ENCODE data around the gene UBE2D2.
"Not testable (repeated sequence)": the region's sequence is repeated elsewhere in the genome, so short reads cannot be mapped to it uniquely, and the experiment has no call there.

The UBE2D2 gene

GRCh38 chr5:139546593-139546992, 14.5 kb upstream of the UBE2D2 start:
- in situ Hi-C loops (cut with MboI; ENCODE audit: low sequenced_read_pairs): not testable (repeated sequence)

- in situ Hi-C loops (cut with MboI; ENCODE audit: low sequenced_read_pairs): no loop called here
Observed at GRCh38 chr5:139549162-139549894, 11.8 kb upstream of the UBE2D2 start.

DNA sequence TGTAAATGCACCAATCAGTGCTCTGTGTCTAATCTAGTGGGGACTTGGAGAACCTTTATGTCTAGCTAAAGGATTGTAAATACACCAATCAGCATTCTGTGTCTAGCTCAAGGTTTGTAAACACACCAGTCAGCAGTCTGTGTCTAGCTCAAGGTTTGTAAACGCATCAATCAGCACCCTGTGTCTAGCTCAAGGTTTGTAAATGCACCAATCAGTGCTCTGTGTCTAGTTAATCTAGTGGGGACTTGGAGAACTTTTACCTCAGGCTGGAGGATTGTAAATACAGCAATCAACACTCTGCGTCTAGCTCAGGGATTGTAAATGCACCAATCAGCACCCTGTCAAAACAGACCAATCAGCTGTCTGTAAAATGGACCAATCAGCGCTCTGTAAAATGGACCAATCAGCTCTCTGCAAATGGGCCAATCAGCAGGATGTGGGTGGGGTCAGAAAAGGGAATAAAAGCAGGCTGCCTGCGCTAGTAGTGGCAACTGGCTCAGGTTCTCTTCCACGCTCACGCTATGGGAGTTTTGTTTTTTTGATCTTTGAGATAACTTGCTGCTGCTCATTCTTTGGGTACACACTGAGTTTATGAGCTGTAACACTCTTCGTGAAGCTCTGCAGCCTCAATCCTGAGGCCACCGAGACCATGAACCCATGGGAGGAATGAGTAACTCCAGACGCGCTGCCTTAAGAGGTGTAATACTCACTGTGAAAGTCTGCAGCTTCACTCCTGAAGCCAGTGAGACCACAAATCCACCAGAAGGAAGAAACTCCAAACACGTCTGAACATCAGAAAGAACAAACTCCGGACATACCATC, 10.9 kb upstream of the UBE2D2 start:
- in situ Hi-C loops (cut with MboI; ENCODE audit: low sequenced_read_pairs): not testable (repeated sequence)

GRCh38 chr5:139551191-139551889, 9.8 kb upstream of the UBE2D2 start:
- in situ Hi-C loops (cut with MboI; ENCODE audit: low sequenced_read_pairs): no loop called here

GRCh38 chr5:139552893-139553575, 8.1 kb upstream of the UBE2D2 start:
- in situ Hi-C loops (cut with MboI; ENCODE audit: low sequenced_read_pairs): no loop called here

- in situ Hi-C loops (cut with MboI; ENCODE audit: low sequenced_read_pairs): no loop called here
Observed at GRCh38 chr5:139554264-139554663, 6.9 kb upstream of the UBE2D2 start.

DNA sequence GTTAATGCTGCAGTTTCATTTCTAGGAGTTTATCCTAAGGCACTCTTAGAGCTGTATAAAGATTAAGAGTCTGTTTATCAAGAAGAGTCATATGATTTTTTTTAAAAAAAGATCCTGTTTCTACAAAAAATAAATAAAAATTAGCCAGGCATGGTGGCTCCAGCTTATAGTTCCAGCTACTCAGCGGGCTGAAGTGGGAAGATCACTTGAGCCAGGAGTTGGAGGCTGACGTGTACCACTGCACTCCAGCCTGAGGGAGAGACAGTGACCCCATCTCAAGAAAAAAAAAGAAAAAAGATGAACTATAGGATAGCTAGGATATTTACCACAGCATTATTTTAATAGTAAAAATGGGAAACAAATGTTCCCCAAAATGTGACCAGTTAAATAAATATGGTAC, 3.3 kb upstream of the UBE2D2 start:
- in situ Hi-C loops (cut with MboI; ENCODE audit: low sequenced_read_pairs): no loop called here

DNA sequence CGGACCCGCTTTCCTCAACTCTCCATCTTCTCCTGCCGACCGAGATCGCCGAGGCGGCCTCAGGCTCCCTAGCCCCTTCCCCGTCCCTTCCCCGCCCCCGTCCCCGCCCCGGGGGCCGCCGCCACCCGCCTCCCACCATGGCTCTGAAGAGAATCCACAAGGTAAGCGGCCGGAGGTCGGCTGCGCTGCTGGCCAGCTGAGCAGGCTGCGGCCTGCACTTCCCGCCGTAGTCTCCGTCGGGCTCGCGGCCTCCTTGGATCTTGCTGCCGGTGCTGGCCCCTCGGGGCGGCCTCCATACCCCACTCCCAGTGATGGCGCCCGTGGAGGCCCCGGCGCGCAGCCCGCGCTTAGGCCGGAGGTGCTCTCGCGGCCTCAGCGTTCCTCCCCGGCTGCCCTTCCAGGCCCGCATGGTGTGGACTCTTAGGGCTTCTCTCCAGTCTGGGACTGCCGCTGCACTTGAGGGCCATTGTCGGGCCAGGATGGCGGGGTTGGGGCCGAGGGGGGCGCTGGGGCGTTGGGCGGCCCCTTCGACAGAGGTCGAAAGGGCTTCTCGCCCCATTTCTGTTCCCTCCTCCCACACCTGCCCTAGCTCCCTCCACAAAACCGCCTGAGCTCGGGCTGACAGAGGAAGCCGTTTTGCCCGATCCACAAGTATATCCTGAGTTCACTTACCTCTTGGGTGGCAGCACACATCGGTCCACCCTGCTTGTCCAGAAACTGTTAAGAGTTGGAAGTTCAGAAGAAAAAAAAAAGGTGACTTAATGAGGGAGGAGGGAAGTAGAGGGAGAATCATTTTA, 714 bp downstream of the UBE2D2 start:
- in situ Hi-C loops (cut with MboI; ENCODE audit: low sequenced_read_pairs): no loop called here

- in situ Hi-C loops (cut with MboI; ENCODE audit: low sequenced_read_pairs): no loop called here
Observed at GRCh38 chr5:139562847-139563246, 1.7 kb downstream of the UBE2D2 start.

- in situ Hi-C loops (cut with MboI; ENCODE audit: low sequenced_read_pairs): no loop called here
Observed at GRCh38 chr5:139565411-139566305, 4.5 kb downstream of the UBE2D2 start.

DNA sequence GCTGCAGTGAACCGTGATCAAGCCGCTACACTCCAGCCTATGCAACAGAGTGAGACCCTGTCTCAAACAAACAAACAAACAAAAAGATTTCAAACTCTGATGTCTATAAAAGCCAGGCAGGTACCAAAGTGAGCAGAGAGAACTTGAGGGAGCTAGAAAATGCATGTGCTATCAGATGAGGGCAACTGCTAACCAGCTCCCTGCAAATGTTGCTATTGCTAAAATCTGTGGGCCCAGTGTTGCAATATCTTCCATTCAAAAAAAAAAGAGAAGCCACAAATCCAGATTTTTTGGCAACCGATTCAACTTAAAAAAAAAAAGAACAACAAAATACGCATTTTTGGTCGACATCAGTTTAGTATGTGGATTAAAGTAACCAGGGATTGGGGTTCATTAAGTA, 5.5 kb downstream of the UBE2D2 start:
- in situ Hi-C loops (cut with MboI; ENCODE audit: low sequenced_read_pairs): no loop called here

DNA sequence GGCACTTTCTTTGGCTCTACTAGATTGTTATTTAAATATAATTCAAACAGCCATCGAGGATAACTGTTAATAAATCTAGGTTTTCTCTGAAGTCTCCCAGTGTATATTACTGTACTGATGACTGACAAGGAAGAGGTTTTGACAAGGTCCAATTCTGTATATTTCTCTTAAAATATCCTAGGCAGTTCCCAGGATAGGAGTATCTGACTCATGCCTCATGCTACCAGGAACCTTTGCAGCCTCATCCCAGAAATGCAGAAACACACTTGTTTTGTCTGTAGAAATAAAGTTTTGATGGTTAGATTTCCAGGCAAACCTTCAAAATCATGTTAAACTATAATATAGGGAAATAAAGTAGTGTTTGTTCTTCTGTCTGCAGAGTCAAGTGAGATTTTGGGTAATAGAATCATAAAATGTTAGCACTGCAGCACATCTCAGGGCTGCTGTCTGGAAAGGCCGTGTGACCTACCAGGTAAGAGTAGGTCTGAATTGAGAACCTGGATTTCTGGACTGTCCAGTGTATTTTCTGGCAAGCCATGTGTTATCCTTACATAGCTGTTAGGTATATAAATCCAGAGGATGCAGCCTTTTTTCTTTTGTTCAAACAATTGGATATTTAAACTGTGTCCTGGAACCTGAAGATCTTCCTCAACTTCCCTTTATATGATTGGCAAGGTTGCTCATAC, 8.3 kb downstream of the UBE2D2 start:
- in situ Hi-C loops (cut with MboI; ENCODE audit: low sequenced_read_pairs): no loop called here

GRCh38 chr5:139571543-139571942, 10.4 kb downstream of the UBE2D2 start:
- in situ Hi-C loops (cut with MboI; ENCODE audit: low sequenced_read_pairs): no loop called here

DNA sequence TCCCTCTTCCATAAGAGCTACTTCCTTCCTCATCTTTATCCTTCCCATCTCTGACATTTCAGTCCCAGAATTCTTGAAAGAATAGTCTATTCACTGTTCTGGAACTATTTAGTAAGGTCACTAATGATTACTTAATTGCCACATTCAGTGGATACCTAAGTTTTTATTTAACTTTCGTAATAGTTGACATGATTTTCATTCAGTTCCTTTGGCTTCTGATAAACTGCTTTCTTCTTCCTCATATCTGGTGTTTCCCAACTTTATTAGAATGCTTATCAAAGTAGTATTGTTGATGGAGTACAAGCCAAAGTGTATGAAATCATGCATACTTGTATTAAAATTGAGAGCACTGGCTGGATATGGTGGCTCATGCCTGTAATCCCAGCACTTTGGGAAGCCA, 10.8 kb downstream of the UBE2D2 start:
- in situ Hi-C loops (cut with MboI; ENCODE audit: low sequenced_read_pairs): no loop called here

DNA sequence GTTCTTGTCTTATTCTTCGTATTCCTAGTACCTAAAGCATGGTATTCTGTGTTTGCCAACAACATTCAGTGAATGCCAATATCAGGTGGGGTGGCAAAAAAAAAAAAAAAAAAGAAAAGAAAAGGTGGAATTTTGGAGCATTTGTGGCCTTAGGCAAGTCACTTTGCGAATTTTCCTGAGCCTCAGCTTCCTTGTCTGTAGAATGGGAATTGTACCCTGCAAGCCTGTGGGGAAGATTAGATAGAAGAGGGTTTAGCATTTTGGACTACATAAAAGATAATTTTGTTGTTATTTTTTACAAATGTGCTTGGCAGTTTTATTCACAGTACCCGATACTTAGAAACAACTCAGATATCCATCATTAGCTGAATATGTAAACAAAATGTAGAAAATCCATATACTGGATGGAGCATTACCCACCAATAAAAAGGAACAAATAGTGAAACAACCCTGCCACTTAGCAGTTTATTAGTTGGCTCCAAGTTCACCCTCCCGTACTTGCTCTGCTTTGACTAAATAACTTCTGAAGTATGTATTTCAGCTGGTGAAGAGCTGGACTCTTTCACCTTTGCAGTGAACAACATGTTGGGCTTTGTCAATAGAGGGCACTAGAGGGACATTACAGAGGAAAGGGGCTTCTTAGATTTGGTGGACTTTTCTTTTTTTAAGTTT, 13.6 kb downstream of the UBE2D2 start:
- in situ Hi-C loops (cut with MboI; ENCODE audit: low sequenced_read_pairs): no loop called here

DNA sequence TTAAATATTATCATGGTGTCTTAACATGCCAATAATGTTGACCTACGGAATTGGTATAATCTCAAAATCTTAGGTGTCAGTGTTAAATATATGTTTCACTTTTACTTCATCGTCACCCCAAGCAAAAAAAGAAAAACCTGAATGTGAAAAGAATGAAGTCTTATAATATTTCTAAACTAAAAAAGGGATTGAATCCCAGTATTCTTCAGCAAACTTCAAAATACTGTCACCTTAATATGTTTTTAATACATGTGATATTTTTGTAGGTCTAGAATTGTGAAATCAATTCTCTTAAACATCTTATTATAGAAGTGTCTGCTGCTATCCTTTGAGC, 14.1 kb downstream of the UBE2D2 start:
- in situ Hi-C loops (cut with MboI; ENCODE audit: low sequenced_read_pairs): no loop called here

DNA sequence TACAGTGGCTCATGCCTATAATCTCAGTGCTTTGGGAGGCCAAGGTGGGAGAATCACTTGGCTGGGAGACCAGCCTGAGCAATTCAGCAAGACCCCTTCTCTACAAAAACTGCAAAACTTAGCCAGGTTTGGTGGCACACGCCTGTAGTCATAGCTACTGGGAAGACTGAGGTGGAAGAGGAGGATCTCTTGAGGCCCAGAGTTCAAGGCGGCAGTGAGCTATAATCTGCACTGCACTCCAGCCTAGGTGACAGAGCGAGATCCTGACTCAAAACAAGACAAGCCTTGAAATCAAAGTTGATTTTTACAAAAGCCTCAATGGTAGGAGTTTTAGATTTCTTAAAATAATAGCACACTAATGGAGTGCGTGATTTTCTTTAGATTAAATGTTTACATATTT, 14.6 kb downstream of the UBE2D2 start:
- in situ Hi-C loops (cut with MboI; ENCODE audit: low sequenced_read_pairs): no loop called here

DNA sequence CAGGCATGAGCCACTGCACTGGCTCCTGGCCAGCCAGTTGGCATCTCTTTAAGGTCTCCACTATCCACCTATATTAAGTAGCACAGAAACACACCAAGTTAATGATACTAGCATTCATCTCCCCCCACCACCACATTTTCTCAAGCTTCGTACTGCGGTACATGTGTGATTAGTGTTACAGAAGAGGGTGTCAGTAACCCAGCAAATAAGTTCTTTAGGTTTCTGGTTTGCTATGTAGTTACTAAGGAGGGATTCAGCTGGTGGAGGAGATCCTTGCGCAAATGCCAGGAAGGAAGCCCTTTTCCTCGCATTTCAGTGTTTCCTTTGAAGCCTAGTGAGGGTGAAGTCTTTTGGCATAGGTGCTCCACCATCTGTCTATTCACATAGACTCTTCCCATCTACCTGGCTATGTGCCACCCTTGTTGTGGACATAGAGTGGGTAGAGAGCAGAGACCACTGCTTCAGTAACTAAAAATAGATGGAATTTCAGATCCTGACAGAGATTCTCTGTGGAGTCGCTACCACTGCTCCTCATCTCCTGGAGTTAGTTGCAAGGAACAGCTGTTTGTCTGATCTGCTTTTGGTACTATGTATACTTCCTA, 16.7 kb downstream of the UBE2D2 start:
- in situ Hi-C loops (cut with MboI; ENCODE audit: low sequenced_read_pairs): no loop called here
